HepG2 (cell line): ENCODE data around the gene PTPN3. TPM values are rescaled to one million over a fixed set of nuclear protein-coding genes. Genes with fewer than 3 reads are reported as not detected.

Experiments used
- ATAC-seq: fragments of 200-7000 bp; cut with Tn5 transposase; 3 replicates; pipeline ENCODE4 v1.9.1; 2020; ENCODE audit warnings: mild to moderate bottlenecking, moderate library complexity
- BruUV-seq: library from RNA; stranded (reverse); fragments of 400-500 nt; replicated peaks from 2 replicates; lab custom pipeline; 2021; lab: Mats Ljungman, UMichigan
- CTCF ChIA-PET: fragments of 300-600 bp; formaldehyde crosslinking; extraction: SDS; loops from one replicate; lab custom pipeline; 2021; ENCODE audit warnings: low total read pairs, inconsistent platforms, low intra/inter-chr PET ratio; lab: Yijun Ruan, JAX
- POLR2A ChIA-PET: fragments of 350-600 bp; sonication (Branson Sonifier 250); formaldehyde crosslinking; loops from one replicate; lab custom pipeline; 2020; ENCODE audit warnings: antibody characterized with exemption, inconsistent platforms; lab: Yijun Ruan, JAX
- DNase-seq: peaks from one replicate; pipeline ENCODE4 v3.0.0-alpha.2; 2015; ENCODE audit warnings: low spot score
- FAIRE-seq: peaks from 3 replicates; lab custom pipeline; 2011; peaks lifted over from hg19 to GRCh38; lab: Jason Lieb, UNC
- H2AFZ ChIP-seq: one replicate; pipeline ENCODE4 v1.6.1; 2011; ENCODE audit warnings: low read length, inconsistent platforms
- H3K27ac ChIP-seq: fragments of 300-600 bp; 3 replicates; pipeline ENCODE4 v1.8.0; 2011; ENCODE audit warnings: mixed run types, mild to moderate bottlenecking, mixed read lengths, low read length, inconsistent platforms; ENCODE audit not compliant: insufficient read depth; ENCODE audit errors: extremely low read length
- H3K27me3 ChIP-seq, 2 experiments: fragments of 200-600 bp in 1 of 2; 2 replicates in 1 of 2; 3 replicates in 1 of 2; pipeline versions ENCODE4 v1.6.0 to v1.8.0; 2011; ENCODE audit warnings: low read length in 2 of 2, mild to moderate bottlenecking in 2 of 2, moderate library complexity in 2 of 2, inconsistent platforms in 1 of 2; ENCODE audit not compliant: insufficient read depth in 2 of 2, control insufficient read depth in 1 of 2
- H3K36me3 ChIP-seq, 2 experiments: fragments of 200-600 bp in 1 of 2; replicated peaks in 1 of 2; 2 replicates in 1 of 2; 3 replicates in 1 of 2; pipeline versions ENCODE4 v1.5.1 to v1.8.0; 2011; ENCODE audit warnings: low read length in 2 of 2, inconsistent platforms in 1 of 2; ENCODE audit not compliant: insufficient read depth in 2 of 2, control insufficient read depth in 1 of 2
- H3K4me1 ChIP-seq: 2 replicates; pipeline ENCODE4 v1.5.1; 2012; ENCODE audit warnings: low read length, inconsistent platforms; ENCODE audit not compliant: insufficient read depth
- H3K4me2 ChIP-seq: 2 replicates; pipeline ENCODE4 v1.6.0; 2011; ENCODE audit warnings: low read depth, low read length, inconsistent platforms
- H3K4me3 ChIP-seq, 3 experiments: fragments of 200-600 bp in 1 of 3; sonication (generic), shearing (Covaris generic) in 1 of 3; replicated peaks in 1 of 3; 2 replicates each; pipeline ENCODE4 v1.5.1; 2011 to 2016; ENCODE audit warnings: low read length in 3 of 3, inconsistent platforms in 2 of 3, low read depth in 2 of 3, mild to moderate bottlenecking in 2 of 3, control low read depth in 1 of 3, mixed read lengths in 1 of 3; ENCODE audit not compliant: insufficient read depth in 1 of 3
- H3K79me2 ChIP-seq: one replicate; pipeline ENCODE4 v1.6.1; 2011; ENCODE audit warnings: low read length, inconsistent platforms; ENCODE audit not compliant: insufficient read depth
- H3K9ac ChIP-seq: 2 replicates; pipeline ENCODE4 v1.6.0; 2011; ENCODE audit warnings: mild to moderate bottlenecking, low read depth, low read length, inconsistent platforms; ENCODE audit not compliant: insufficient read depth
- H3K9me3 ChIP-seq: 2 replicates; pipeline ENCODE4 v1.5.1; 2012; ENCODE audit warnings: mild to moderate bottlenecking, low read length
- H4K20me1 ChIP-seq: 2 replicates; pipeline ENCODE4 v1.6.0; 2011; ENCODE audit warnings: inconsistent platforms, mild to moderate bottlenecking, low read length, moderate library complexity; ENCODE audit not compliant: insufficient read depth
- ASH2L ChIP-seq: fragments of 300-600, 200-600 bp; sonication (generic); IDR thresholded peaks from 2 replicates; pipeline ENCODE4 v1.7.0; 2017; ENCODE audit warnings: low read depth, mild to moderate bottlenecking, moderate library complexity, mixed read lengths, low read length; ENCODE audit not compliant: insufficient read length
- CTCF ChIP-seq: sonication (generic); formaldehyde crosslinking; IDR thresholded peaks from 2 replicates; pipeline ENCODE4 v1.5.0; 2020; ENCODE audit warnings: mild to moderate bottlenecking, missing genetic modification reagents, moderate library complexity
- ELF3 ChIP-seq: IDR thresholded peaks from 2 replicates; pipeline ENCODE4 v1.6.1; 2016; ENCODE audit warnings: missing genetic modification reagents, missing compliant biosample characterization
- FOXA3 ChIP-seq: IDR thresholded peaks from 2 replicates; pipeline ENCODE4 v1.6.1; 2016; ENCODE audit warnings: missing genetic modification reagents, missing compliant biosample characterization
- HMGXB4 ChIP-seq, 2 experiments: sonication (generic) in 1 of 2; formaldehyde crosslinking in 1 of 2; IDR thresholded peaks; 2 replicates each; pipeline versions ENCODE4 v1.4.0 to v1.6.1; 2018 to 2020; ENCODE audit warnings: missing genetic modification reagents in 2 of 2, borderline replicate concordance in 1 of 2, low read depth in 1 of 2, mild to moderate bottlenecking in 1 of 2, missing biosample characterization in 1 of 2
- PAWR ChIP-seq: sonication (generic); formaldehyde crosslinking; IDR thresholded peaks from 2 replicates; pipeline ENCODE4 v1.4.0; 2020; ENCODE audit warnings: missing genetic modification reagents, mild to moderate bottlenecking, borderline replicate concordance
- PRDM10 ChIP-seq: sonication (generic); formaldehyde crosslinking; IDR thresholded peaks from 2 replicates; pipeline ENCODE4 v1.4.0; 2020; ENCODE audit warnings: low read depth, missing genetic modification reagents
- SAP130 ChIP-seq: IDR thresholded peaks from 2 replicates; pipeline ENCODE4 v1.6.1; 2016; ENCODE audit warnings: low read depth
- TEAD3 ChIP-seq: optimal IDR thresholded peaks from 2 replicates; pipeline ENCODE3; 2016; ENCODE audit warnings: borderline replicate concordance
- ZFP62 ChIP-seq: sonication (generic); formaldehyde crosslinking; IDR thresholded peaks from 2 replicates; pipeline ENCODE4 v1.4.0; 2020; ENCODE audit warnings: missing genetic modification reagents
- ZNF232 ChIP-seq: sonication (generic); formaldehyde crosslinking; IDR thresholded peaks from 2 replicates; pipeline ENCODE4 v1.4.0; 2020; ENCODE audit warnings: missing genetic modification reagents, borderline replicate concordance
- ZNF607 ChIP-seq: sonication (generic); formaldehyde crosslinking; IDR thresholded peaks from 2 replicates; pipeline ENCODE4 v1.5.1; 2020; ENCODE audit warnings: missing genetic modification reagents, mild to moderate bottlenecking, borderline replicate concordance
- ZNF644 ChIP-seq: IDR thresholded peaks from 2 replicates; pipeline ENCODE4 v1.6.1; 2016; ENCODE audit warnings: low read depth
- ZNF773 ChIP-seq: sonication (generic); formaldehyde crosslinking; IDR thresholded peaks from 2 replicates; pipeline ENCODE4 v1.4.0; 2020; ENCODE audit warnings: missing genetic modification reagents, borderline replicate concordance
- WGBS: methylation state at CpG from one replicate; pipeline ENCODE4 v1.1.6; 2017; ENCODE audit warnings: low lambda C conversion rate; 5-methylcytosine and 5-hydroxymethylcytosine counted together
- in situ Hi-C: cut with HindIII; loops from 2 replicates; pipeline ENCODE4 v1.10.0; 2017; ENCODE audit warnings: low pct_unique_long_range_greater_than_20kb; ENCODE audit not compliant: extremely low pct_ligation_motif_present
- intact Hi-C: fragments of 100-400 bp; cut with micrococcal nuclease; formaldehyde crosslinking; loops from one replicate; pipeline ENCODE4 v1.10.0; 2022; ENCODE audit not compliant: unreplicated experiment
- polyA plus RNA-seq, 8 experiments: library from polyadenylated mRNA; depleted of rRNA in 3 of 8; stranded (reverse) in 7 of 8; unstranded in 1 of 8; fragments of >200 nt; fragmentation: Illumina TruSeq in 4 of 8; extraction: Trizol in 4 of 8; gene quantifications; 2 replicates each; pipeline versions ENCODE4 v1.2.1 to v1.2.3, GENCODE V29; 2011 to 2016; ENCODE audit warnings: low read depth in 4 of 8, missing spikeins in 1 of 8, mixed read lengths in 1 of 8; ENCODE audit not compliant: insufficient read depth in 1 of 8
- total RNA-seq, 5 experiments: library from RNA; depleted of rRNA; stranded (reverse); fragments of >200 nt; fragmentation: Illumina TruSeq; extraction: Trizol; gene quantifications; 2 replicates each; pipeline ENCODE4 v1.2.3, GENCODE V29; 2016; ENCODE audit warnings: low read depth in 1 of 5
- TF ChIP-seq, protein P1 (sequence below): IDR thresholded peaks from 2 replicates; pipeline ENCODE4 v1.6.1; 2016; ENCODE audit warnings: control low read depth

The PTPN3 gene
- total and polyA plus RNA-seq, 2 of the 13 experiments (the other 11 are each of a cell fraction or from before 2014, with no cell fraction given), result 5.6 to 20.5 TPM

GRCh38 chr9:109469646-109470358 is 28.3 kb downstream of the PTPN3 start:
- ChIA-PET CTCF (interaction anchor here (2.3 to 2.4 kb wide), 2 partner anchors 29 to 51 kb away, joined by 12 to 14 read pairs; no protein-coding TSS in a partner anchor), POLR2A (interaction anchor here (0.8 to 1.7 kb wide), 4 partner anchors 8 to 29 kb away, joined by 3 to 6 read pairs (median 5); partner anchors contain the start of gene PTPN3)
- ATAC-seq (peak; percentile 99), FAIRE-seq (peak; percentile 97), DNase-seq (peak; percentile 63)
- Histone ChIP-seq H3K79me2 (peaks cover 14% of the 10 kb centered on the region), H3K9ac (no peak overlapping the region), H3K36me3 (peaks cover 0 to 3% of the 10 kb centered on the region in 2 experiments; a peak in 2 of 5 replicates), H3K4me1 (peaks cover 19% of the 10 kb centered on the region), H3K27me3 (no peaks in the 10 kb centered on the region), H3K27ac (no peak overlapping the region), H2AFZ (no peak overlapping the region), H3K9me3 (no peaks in the 10 kb centered on the region), H3K4me2 (no peak overlapping the region), H4K20me1 (no peaks in the 10 kb centered on the region), H3K4me3 (no peak overlapping the region)
- no TSS peak for BruUV-seq
- intact Hi-C loops, result loop anchor here (1.0 to 5.0 kb wide), 4 partner anchors 7 to 50 kb away; no protein-coding TSS in a partner anchor
- 47% methylated on average over 13 of the region's 13 CpGs for WGBS
- in situ Hi-C loops, result no loop called here
- TF ChIP-seq ASH2L, result peak; percentile 20
- TF ChIP-seq ZNF232 (CRISPR knock-in tag), result no peak
- TF ChIP-seq ZNF773, result no peak
- TF ChIP-seq TEAD3 (CRISPR knock-in tag), result peak; percentile 63
- TF ChIP-seq ZNF644 (CRISPR knock-in tag), result no peak
- TF ChIP-seq HMGXB4 (CRISPR knock-in tag; IDR thresholded peaks at IDR 0.05; ENCODE audit: borderline replicate concordance in 1 of 2, low read depth in 1 of 2), result 0 out of 4 replicates have a peak, but pooled peaks of 1 of the 2 experiments have one; percentile 43
- TF ChIP-seq PRDM10, result no peak
- TF ChIP-seq FOXA3, result no peak
- TF ChIP-seq, protein P1, sequence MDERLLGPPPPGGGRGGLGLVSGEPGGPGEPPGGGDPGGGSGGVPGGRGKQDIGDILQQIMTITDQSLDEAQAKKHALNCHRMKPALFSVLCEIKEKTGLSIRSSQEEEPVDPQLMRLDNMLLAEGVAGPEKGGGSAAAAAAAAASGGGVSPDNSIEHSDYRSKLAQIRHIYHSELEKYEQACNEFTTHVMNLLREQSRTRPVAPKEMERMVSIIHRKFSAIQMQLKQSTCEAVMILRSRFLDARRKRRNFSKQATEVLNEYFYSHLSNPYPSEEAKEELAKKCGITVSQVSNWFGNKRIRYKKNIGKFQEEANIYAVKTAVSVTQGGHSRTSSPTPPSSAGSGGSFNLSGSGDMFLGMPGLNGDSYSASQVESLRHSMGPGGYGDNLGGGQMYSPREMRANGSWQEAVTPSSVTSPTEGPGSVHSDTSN (CRISPR knock-in tag), result no peak
- peak; percentile 19; the same call in 1 of the 2 replicates for TF ChIP-seq SAP130 (CRISPR knock-in tag)
- TF ChIP-seq CTCF (CRISPR knock-in tag), result peak; percentile 86
- TF ChIP-seq ZNF607 (CRISPR knock-in tag), result no peak
- TF ChIP-seq ELF3, result peak; percentile 26; the same call in 1 of the 2 replicates
- TF ChIP-seq PAWR (CRISPR knock-in tag), result no peak
- no peak for TF ChIP-seq ZFP62
